VCaP (cell line): ENCODE data around the gene SARDH.

Source experiments
- H3K27ac ChIP-seq: fragments of 450-650 bp; 2 replicates; pipeline ENCODE4 v1.5.1; 2017
- TF ChIP-seq, protein P1 (sequence below): fragments of 450-650 bp; conservative IDR thresholded peaks from 2 replicates; pipeline ENCODE4 v1.5.1; 2017; ENCODE audit warnings: mild to moderate bottlenecking, moderate library complexity

Gene SARDH

DNA sequence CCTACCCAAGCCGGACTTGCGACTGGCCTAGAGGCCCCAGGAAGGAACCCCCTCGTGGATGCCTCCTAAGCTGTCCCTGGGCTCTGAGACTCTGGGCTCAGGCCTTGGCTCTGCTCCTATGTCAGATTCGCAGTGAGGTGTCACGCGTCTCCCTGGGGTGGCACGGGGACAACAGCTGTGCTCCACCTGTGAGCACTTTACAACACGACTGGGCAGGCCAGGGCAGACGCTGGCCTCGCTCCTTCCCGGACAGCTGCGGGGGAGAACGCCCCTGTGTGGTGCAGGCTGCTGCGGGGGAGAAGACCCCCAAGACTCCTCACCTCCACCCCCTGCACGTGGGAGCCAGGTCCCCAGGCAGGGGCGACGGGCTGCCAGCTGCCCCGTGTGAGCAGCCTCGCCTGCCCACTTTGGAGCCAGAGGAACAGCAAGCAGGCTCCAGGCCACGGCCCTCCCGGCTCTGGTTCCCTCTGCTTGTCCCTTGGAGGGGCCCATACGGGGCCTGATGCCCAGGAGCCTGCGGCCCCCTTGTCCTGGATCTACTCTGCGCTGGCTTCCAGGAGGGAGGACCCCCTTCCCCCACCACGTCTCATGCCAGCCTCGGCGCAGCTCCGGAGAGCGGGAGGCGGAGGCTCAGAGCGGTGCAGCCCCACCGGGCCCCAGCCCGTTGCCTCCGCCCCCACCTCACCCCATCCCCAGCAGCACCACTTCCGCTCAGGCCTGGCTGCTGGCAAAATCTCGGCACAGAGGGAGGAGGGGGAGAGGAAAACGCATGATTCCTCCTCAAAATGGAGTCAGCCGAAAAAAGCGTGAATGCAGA, 36.0 kb downstream of the SARDH start:
- H3K27ac ChIP-seq = no peak overlapping the region
- TF ChIP-seq, protein P1, sequence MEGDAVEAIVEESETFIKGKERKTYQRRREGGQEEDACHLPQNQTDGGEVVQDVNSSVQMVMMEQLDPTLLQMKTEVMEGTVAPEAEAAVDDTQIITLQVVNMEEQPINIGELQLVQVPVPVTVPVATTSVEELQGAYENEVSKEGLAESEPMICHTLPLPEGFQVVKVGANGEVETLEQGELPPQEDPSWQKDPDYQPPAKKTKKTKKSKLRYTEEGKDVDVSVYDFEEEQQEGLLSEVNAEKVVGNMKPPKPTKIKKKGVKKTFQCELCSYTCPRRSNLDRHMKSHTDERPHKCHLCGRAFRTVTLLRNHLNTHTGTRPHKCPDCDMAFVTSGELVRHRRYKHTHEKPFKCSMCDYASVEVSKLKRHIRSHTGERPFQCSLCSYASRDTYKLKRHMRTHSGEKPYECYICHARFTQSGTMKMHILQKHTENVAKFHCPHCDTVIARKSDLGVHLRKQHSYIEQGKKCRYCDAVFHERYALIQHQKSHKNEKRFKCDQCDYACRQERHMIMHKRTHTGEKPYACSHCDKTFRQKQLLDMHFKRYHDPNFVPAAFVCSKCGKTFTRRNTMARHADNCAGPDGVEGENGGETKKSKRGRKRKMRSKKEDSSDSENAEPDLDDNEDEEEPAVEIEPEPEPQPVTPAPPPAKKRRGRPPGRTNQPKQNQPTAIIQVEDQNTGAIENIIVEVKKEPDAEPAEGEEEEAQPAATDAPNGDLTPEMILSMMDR = no peak

DNA sequence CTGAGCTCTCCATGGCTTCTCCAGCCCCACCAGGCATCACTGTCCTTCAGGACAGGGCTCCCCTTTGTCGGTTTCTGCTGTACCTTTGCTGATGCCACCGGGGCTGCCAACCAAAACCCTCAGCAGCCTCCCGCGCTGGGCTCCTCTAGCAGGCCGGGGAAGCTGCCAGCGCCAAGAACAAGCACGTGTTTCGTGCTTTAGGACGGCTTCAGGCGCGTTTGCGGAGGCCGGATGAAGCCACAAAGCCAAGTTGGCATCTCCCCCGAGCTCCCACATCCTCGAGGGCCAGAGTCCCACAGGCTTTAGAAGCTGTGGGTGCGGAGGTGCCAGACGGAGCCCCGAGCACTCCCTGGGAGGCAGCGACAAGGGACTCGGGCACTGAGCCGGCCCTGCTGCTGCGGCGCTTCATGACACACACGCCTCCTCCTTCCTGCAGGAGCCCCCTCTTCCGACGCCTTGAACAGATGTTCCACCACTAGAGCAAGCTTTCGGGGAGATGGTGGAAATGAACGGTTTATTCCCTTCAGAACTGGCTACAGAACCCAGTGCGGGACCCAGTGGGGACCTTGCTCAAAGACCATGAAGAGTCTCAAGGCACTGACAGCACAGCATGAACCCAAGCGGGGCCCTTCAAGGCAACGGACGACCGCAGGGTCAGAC, 36.7 kb downstream of the SARDH start:
- TF ChIP-seq, protein P1 = no peak
- no peak overlapping the region for H3K27ac ChIP-seq

DNA sequence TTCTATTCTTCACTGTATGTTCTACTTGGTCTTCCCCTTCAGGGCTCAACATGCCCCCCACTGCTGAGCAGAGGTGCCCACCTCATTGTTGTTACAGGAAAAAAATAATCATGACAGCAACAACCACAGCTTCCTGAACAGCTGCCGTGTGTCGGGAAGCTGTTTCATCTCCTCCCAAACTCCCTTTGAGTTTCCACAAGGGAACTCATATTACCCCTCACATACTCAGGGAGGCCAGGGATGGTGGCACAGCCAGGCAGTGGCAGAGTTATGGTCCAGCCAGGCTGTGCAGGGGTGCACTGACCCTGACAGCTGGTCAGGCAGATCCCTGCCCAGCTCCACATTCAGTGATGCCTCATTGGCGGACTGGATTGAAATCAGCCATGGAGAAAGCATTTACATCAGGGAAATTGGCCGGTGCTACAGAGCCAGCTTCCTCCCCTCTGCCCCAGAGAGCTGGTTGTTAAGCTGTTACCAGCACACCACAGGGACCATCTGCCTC, 37.3 kb downstream of the SARDH start:
- no peak overlapping the region for H3K27ac ChIP-seq
- TF ChIP-seq, protein P1 = no peak

DNA sequence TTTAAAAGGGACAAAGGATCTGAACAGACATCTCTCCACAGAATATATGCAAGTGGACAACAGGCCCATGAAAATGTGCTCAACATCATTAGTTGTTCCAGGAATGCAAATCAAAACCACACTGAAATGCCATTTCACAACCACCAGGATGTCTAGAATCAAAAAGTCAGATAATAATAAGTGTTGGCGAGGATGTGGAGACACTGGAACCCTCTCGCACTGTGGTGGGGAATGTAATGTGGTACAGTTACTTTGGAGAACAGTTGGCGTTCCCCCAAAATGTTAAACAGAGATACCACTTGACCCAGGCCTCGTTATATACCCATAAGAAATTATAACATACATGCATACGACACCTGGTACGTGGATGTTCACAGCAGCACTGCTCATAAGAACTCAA, 38.6 kb downstream of the SARDH start:
- TF ChIP-seq, protein P1 = no peak
- no peak overlapping the region for H3K27ac ChIP-seq

DNA sequence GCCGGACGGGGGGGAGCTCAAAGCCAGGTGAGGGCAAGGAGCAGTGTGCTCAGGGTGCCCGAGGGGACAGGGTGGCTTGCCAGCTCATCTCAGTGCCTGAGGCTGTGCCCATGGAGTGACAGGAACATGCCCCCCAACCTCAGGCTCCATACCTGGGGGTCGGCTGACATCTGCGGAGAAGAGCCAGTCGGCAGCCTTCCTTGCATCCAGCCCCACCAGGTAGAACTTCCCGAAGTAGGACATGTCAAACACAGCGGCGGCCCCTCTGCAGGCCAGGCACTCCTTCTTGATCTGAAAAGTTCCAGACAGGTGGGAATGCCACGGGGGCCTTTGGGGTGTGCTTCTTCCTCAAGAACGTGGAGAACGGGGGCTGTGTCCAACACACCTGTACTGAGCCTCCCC, 42.1 kb downstream of the SARDH start:
- H3K27ac ChIP-seq = no peak overlapping the region
- TF ChIP-seq, protein P1 = no peak

DNA sequence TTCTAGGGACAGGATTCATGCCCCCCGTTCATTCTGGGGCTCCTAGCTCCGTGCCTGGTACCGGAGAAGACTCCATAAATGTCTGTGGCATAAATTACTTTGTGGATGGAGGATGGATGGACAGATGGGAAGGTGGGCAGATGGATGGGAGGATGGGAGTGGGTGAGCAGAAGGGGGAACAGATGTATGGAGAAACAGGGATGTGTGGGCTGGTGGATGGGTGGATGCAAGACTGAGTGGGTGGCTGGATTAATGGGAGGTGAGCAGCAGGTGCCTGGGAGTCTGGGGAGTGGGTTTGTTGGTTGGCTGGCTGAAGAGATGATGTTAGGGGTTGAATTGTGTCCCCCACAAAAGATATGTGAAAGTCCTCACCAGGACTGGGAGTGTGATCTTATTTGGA, 43.5 kb downstream of the SARDH start:
- H3K27ac ChIP-seq = no peak overlapping the region
- TF ChIP-seq, protein P1 = no peak

DNA sequence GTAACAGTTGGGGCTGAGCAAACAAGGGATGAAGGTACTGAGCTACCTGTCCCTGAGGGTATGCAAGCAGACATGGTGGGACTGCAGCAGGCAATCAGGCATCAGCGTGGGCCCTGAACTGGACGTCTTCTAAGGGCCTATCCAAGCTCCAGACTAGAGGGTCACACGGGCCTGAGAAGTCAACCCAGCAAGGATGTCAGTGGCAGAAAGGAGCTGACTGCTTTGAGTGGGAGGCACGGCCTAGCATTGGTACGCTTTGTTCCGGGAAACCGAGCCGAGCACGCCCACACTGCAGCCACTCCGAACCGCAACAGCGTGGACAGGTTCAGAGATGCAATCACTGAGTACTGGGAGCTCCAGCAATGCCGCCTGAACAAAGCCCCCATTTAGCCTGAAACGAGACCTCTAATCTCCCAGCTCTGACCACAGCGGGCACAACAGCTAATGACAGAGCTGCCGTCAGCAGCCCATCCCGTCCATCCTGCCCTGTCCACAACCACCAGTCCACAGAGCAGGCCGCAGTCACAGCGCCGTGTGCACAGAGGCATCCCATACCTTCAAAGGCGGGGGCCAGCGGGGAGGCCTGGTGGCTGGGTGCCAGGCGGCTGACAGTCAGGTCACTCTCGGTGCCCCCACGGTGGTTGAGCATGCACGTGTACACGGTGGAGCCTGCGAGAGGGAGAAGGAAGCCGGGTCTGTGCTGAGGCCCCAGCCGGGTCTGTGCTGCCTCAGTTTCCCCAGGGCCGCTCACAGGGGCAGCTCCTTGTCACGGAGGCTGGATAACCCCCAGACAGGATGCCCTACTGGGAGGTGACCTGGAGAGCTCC, 44.2 kb downstream of the SARDH start:
- TF ChIP-seq, protein P1 = no peak
- H3K27ac ChIP-seq = no peak overlapping the region
